CD14-positive monocyte (primary cell): ENCODE data around the gene PFKFB1. TPM values are rescaled to one million over a fixed set of nuclear protein-coding genes. Genes with fewer than 3 reads are reported as not detected.

Source experiments
- DNase-seq, 3 donors: peaks; one replicate each; pipeline ENCODE4 v3.0.0-alpha.2; 2011 to 2022
- H2AFZ ChIP-seq: 2 replicates; pipeline ENCODE4 v1.6.0; 2012; ENCODE audit warnings: mild to moderate bottlenecking, low read depth, low read length, inconsistent platforms; ENCODE audit not compliant: insufficient read depth, poor library complexity, severe bottlenecking
- H3K27ac ChIP-seq, 2 donors: 1 replicate in 1 of 2; 2 replicates in 1 of 2; pipeline ENCODE4 v1.5.1; 2012 to 2013; ENCODE audit warnings: low read length in 2 of 2, control low read depth in 1 of 2, inconsistent platforms in 1 of 2, low read depth in 1 of 2, mild to moderate bottlenecking in 1 of 2
- H3K27me3 ChIP-seq, 2 donors: one replicate each; pipeline versions ENCODE4 v1.6.0 to v1.6.1; 2011 to 2013; ENCODE audit warnings: low read length in 2 of 2; ENCODE audit not compliant: control insufficient read depth in 2 of 2, insufficient read depth in 2 of 2
- H3K36me3 ChIP-seq, 2 donors: replicated peaks in 1 of 2; 1 replicate in 1 of 2; 2 replicates in 1 of 2; pipeline versions ENCODE4 v1.5.1 to v1.6.1; 2012 to 2013; ENCODE audit warnings: low read length in 2 of 2, control low read depth in 1 of 2, inconsistent platforms in 1 of 2, mild to moderate bottlenecking in 1 of 2; ENCODE audit not compliant: insufficient read depth in 2 of 2, control insufficient read depth in 1 of 2
- H3K4me1 ChIP-seq, 2 donors: 1 replicate in 1 of 2; 2 replicates in 1 of 2; pipeline versions ENCODE4 v1.5.1 to v1.6.1; 2012 to 2013; ENCODE audit warnings: low read length in 2 of 2, control low read depth in 1 of 2, inconsistent platforms in 1 of 2, mild to moderate bottlenecking in 1 of 2, moderate library complexity in 1 of 2; ENCODE audit not compliant: insufficient read depth in 2 of 2, control insufficient read depth in 1 of 2
- H3K4me2 ChIP-seq: replicated peaks from 2 replicates; pipeline ENCODE3; 2012; ENCODE audit warnings: low read length, moderate library complexity, mild to moderate bottlenecking; ENCODE audit not compliant: poor library complexity, severe bottlenecking; ENCODE audit errors: extremely low read depth
- H3K4me3 ChIP-seq, 3 experiments: fragments of 200-600 bp in 1 of 3; sonication (generic) in 1 of 3; replicated peaks in 1 of 3; 1 replicate in 2 of 3; 2 replicates in 1 of 3; pipeline ENCODE4 v1.5.1; 2011 to 2013; ENCODE audit warnings: low read length in 3 of 3, mild to moderate bottlenecking in 3 of 3, control low read depth in 2 of 3, low read depth in 2 of 3, inconsistent platforms in 1 of 3, moderate library complexity in 1 of 3
- H3K79me2 ChIP-seq: 2 replicates; pipeline ENCODE4 v1.6.0; 2012; ENCODE audit warnings: mild to moderate bottlenecking, control low read depth, inconsistent platforms, low read length, moderate library complexity; ENCODE audit not compliant: insufficient read depth
- H3K9ac ChIP-seq: 2 replicates; pipeline ENCODE4 v1.6.0; 2017; ENCODE audit warnings: low read length, mild to moderate bottlenecking; ENCODE audit not compliant: insufficient read depth, poor library complexity, severe bottlenecking
- H3K9me3 ChIP-seq, 2 donors: replicated peaks in 1 of 2; 1 replicate in 1 of 2; 2 replicates in 1 of 2; pipeline versions ENCODE4 v1.5.1 to v1.6.1; 2012 to 2013; ENCODE audit warnings: low read length in 2 of 2, control low read depth in 1 of 2; ENCODE audit not compliant: control insufficient read depth in 1 of 2, insufficient read depth in 1 of 2
- H4K20me1 ChIP-seq: 2 replicates; pipeline ENCODE4 v1.6.0; 2012; ENCODE audit warnings: mild to moderate bottlenecking, low read length, control low read depth, moderate library complexity; ENCODE audit not compliant: insufficient read depth
- H3K27ac Mint-ChIP-seq, 7 donors: one replicate each; pipeline ENCODE4 v1.8.0; 2020; ENCODE audit warnings: mild to moderate bottlenecking in 7 of 7, mixed read lengths in 7 of 7, moderate library complexity in 6 of 7, inconsistent platforms in 2 of 7
- H3K27me3 Mint-ChIP-seq, 3 donors: one replicate each; pipeline ENCODE4 v1.8.0; 2021 to 2022; ENCODE audit warnings: low read depth in 3 of 3, mild to moderate bottlenecking in 3 of 3, mixed read lengths in 3 of 3, moderate library complexity in 3 of 3, inconsistent platforms in 1 of 3
- H3K36me3 Mint-ChIP-seq, 2 donors: one replicate each; pipeline ENCODE4 v1.8.0; 2020; ENCODE audit warnings: mixed read lengths in 2 of 2, inconsistent platforms in 1 of 2, mild to moderate bottlenecking in 1 of 2
- H3K4me1 Mint-ChIP-seq: one replicate; pipeline ENCODE4 v1.8.0; 2020; ENCODE audit warnings: mild to moderate bottlenecking, mixed read lengths
- H3K4me3 Mint-ChIP-seq, 2 donors: one replicate each; pipeline ENCODE4 v1.8.0; 2020; ENCODE audit warnings: mild to moderate bottlenecking in 2 of 2, mixed read lengths in 2 of 2, moderate library complexity in 1 of 2
- H3K9me3 Mint-ChIP-seq, 7 donors: one replicate each; pipeline ENCODE4 v1.8.0; 2020 to 2022; ENCODE audit warnings: mixed read lengths in 7 of 7, mild to moderate bottlenecking in 6 of 7, moderate library complexity in 6 of 7, inconsistent platforms in 2 of 7
- CTCF ChIP-seq: fragments of 200-600 bp; IDR thresholded peaks from one replicate; pipeline ENCODE4 v1.8.0; 2022; ENCODE audit warnings: antibody characterized with exemption, mild to moderate bottlenecking
- WGBS: methylation state at CpG from one replicate; pipeline ENCODE4 v1.1.5; 2013; ENCODE audit warnings: missing lambda C conversion rate; ENCODE audit not compliant: insufficient coverage; 5-methylcytosine and 5-hydroxymethylcytosine counted together
- intact Hi-C, 2 donors: fragments of 100-400 bp; cut with micrococcal nuclease; formaldehyde crosslinking; loops; one replicate each; pipeline versions ENCODE4 v1.15.0 to v1.15.1; 2023
- polyA plus RNA-seq, 3 donors: library from polyadenylated mRNA; depleted of rRNA in 1 of 3; unstranded in 2 of 3; stranded (reverse) in 1 of 3; fragments of 300-500 nt in 2 of 3; fragments of >200 nt in 1 of 3; fragmentation: Illumina TruSeq in 2 of 3; gene quantifications; 1 replicate in 2 of 3; 2 replicates in 1 of 3; pipeline ENCODE4 v1.2.3, GENCODE V29; 2012 to 2021

The PFKFB1 gene
- polyA plus RNA-seq, 3 donors: 0.11 to 0.21 TPM; not detected in 1

GRCh38 chrX:54934058-54934457 lies 59.9 kb downstream of the PFKFB1 start:
- Mint-ChIP-seq H3K4me3 (no peak overlapping the region), H3K36me3 (no peaks in the 10 kb centered on the region), H3K27me3 (peaks cover 1 to 4% (median 2%) of the 10 kb centered on the region in 3 donors), H3K4me1 (no peaks in the 10 kb centered on the region), H3K9me3 (peaks cover 0 to 3% (median 0%) of the 10 kb centered on the region in 7 donors), H3K27ac (peak overlapping the region in 1 of 7 donors; percentile 30)
- 63% methylated on average over 2 of the region's 6 CpGs for WGBS
- H4K20me1 ChIP-seq: no peaks in the 10 kb centered on the region
- no peaks in the 10 kb centered on the region for H3K9me3 ChIP-seq
- H3K9ac ChIP-seq: no peak overlapping the region
- no peak for TF ChIP-seq CTCF
- intact Hi-C loops: no loop called here
- no peaks in the 10 kb centered on the region for H3K4me1 ChIP-seq
- no peak overlapping the region for H3K4me2 ChIP-seq
- H3K79me2 ChIP-seq: no peaks in the 10 kb centered on the region
- H2AFZ ChIP-seq: no peak overlapping the region
- H3K27me3 ChIP-seq: no peaks in the 10 kb centered on the region
- no peak overlapping the region for H3K4me3 ChIP-seq
- H3K36me3 ChIP-seq: no peaks in the 10 kb centered on the region
- no peak overlapping the region for H3K27ac ChIP-seq
- DNase-seq: no peak

- Histone ChIP-seq H3K4me1 (no peaks in the 10 kb centered on the region), H3K27ac (no peak overlapping the region), H3K36me3 (no peaks in the 10 kb centered on the region), H2AFZ (no peak overlapping the region), H3K79me2 (no peaks in the 10 kb centered on the region), H3K4me2 (no peak overlapping the region), H3K9ac (no peak overlapping the region), H3K4me3 (no peak overlapping the region), H3K9me3 (no peaks in the 10 kb centered on the region), H4K20me1 (no peaks in the 10 kb centered on the region), H3K27me3 (no peaks in the 10 kb centered on the region)
- Mint-ChIP-seq H3K27ac (no peak overlapping the region), H3K36me3 (no peaks in the 10 kb centered on the region), H3K27me3 (peaks cover 0 to 4% (median 2%) of the 10 kb centered on the region in 3 donors), H3K4me1 (no peaks in the 10 kb centered on the region), H3K4me3 (no peak overlapping the region), H3K9me3 (peaks cover 0 to 3% (median 0%) of the 10 kb centered on the region in 7 donors)
- DNase-seq: no peak
- intact Hi-C loops: no loop called here
- no peak for TF ChIP-seq CTCF
- 91% methylated on average over 4 of the region's 10 CpGs for WGBS
Measured at GRCh38 chrX:54933150-54933826, 60.7 kb downstream of the PFKFB1 start.
